ENCODE data around the gene CLSTN2.

DNA sequence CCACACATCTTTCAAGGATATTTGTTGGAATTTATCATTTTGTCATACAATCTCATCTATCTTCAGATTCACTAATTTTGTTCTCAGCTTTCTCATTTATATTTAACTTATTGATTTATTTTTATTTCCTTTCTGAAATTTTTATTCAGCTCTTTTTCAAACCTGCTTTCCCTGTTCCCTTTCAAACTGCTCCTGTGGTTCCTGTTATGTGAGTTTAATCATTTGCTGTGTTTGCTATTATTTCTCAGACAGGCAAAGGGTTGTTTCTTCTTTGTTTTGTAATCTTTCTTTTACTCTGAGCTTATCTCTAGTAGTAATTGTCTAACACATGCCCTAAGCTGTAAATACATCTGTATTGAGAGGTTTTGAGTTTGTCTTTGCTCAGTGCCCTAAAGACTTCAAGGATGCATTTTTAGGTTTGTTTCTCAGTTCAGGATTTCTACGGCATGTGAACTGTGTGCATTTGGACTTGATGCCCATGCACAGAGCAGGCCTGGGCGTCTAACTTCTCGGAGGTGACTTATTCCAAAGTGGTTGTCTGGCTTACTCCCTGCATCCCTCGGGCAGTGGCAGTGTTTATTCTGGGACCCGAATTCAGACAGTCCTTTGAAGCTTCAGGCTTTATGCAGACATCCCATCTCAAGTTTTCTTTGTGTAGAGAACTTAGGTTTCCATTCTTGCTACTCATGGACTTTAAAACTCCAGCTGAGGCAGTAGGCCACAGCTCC, 587.8 kb downstream of the CLSTN2 start:
- TF ChIP-seq, protein P1, sequence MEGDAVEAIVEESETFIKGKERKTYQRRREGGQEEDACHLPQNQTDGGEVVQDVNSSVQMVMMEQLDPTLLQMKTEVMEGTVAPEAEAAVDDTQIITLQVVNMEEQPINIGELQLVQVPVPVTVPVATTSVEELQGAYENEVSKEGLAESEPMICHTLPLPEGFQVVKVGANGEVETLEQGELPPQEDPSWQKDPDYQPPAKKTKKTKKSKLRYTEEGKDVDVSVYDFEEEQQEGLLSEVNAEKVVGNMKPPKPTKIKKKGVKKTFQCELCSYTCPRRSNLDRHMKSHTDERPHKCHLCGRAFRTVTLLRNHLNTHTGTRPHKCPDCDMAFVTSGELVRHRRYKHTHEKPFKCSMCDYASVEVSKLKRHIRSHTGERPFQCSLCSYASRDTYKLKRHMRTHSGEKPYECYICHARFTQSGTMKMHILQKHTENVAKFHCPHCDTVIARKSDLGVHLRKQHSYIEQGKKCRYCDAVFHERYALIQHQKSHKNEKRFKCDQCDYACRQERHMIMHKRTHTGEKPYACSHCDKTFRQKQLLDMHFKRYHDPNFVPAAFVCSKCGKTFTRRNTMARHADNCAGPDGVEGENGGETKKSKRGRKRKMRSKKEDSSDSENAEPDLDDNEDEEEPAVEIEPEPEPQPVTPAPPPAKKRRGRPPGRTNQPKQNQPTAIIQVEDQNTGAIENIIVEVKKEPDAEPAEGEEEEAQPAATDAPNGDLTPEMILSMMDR (conservative IDR thresholded peaks at IDR 0.05; ENCODE audit: low read depth, low read length): no peak
- TF ChIP-seq EZH2 (IDR thresholded peaks at IDR 0.05; ENCODE audit: low read length, unreplicated experiment): no peak

Measured in PC-3 (cell line).